Thoracic aorta (tissue), 2 donors: ENCODE measurements around the gene CAMKMT. TPM values are rescaled to one million over a fixed set of nuclear protein-coding genes. Genes with fewer than 3 reads are reported as not detected.

Experiments used
- ATAC-seq: fragments of 150-250 bp; one replicate; pipeline ENCODE4 v1.8.0; 2017; ENCODE audit warnings: low read depth; ENCODE audit not compliant: insufficient number of reproducible peaks, low FRiP score
- DNase-seq: peaks from one replicate; pipeline ENCODE4 v3.0.0-alpha.2; 2020; ENCODE audit warnings: low spot score
- H3K27ac ChIP-seq, 2 donors: fragments of 200-600 bp; sonication (generic); 1 replicate in 1 of 2; 2 replicates in 1 of 2; pipeline ENCODE4 v1.5.1; 2016; ENCODE audit warnings: mild to moderate bottlenecking in 2 of 2, moderate library complexity in 2 of 2
- H3K27me3 ChIP-seq: fragments of 200-600 bp; sonication (generic); replicated peaks from 2 replicates; pipeline ENCODE4 v1.6.0; 2016; ENCODE audit warnings: mild to moderate bottlenecking; ENCODE audit not compliant: insufficient read depth
- H3K36me3 ChIP-seq: fragments of 200-600 bp; sonication (generic); one replicate; pipeline ENCODE4 v1.5.1; 2016
- H3K4me1 ChIP-seq, 2 donors: fragments of 200-600 bp; sonication (generic); 1 replicate in 1 of 2; 2 replicates in 1 of 2; pipeline versions ENCODE4 v1.5.1 to v1.6.0; 2016; ENCODE audit warnings: low read depth in 2 of 2, mild to moderate bottlenecking in 1 of 2; ENCODE audit not compliant: control insufficient read depth in 1 of 2
- H3K4me3 ChIP-seq: fragments of 200-600 bp; sonication (generic); 2 replicates; pipeline ENCODE4 v1.5.1; 2016; ENCODE audit warnings: mild to moderate bottlenecking
- H3K9me3 ChIP-seq: fragments of 200-600 bp; sonication (generic); 2 replicates; pipeline ENCODE4 v1.5.1; 2016
- total RNA-seq, 2 donors: library from RNA; depleted of rRNA; stranded (reverse); fragments of >200 nt; gene quantifications; one replicate each; pipeline versions ENCODE4 v1.1.0 to v1.2.3, GENCODE V29; 2016
- TF ChIP-seq, protein P1 (sequence below): fragments of 200-600 bp; sonication (generic); IDR thresholded peaks from one replicate; pipeline ENCODE4 v1.5.1; 2019; ENCODE audit warnings: antibody characterized with exemption

Gene CAMKMT
- total RNA-seq, 2 donors from 2014 or later = 4.7 to 11.6 TPM

DNA sequence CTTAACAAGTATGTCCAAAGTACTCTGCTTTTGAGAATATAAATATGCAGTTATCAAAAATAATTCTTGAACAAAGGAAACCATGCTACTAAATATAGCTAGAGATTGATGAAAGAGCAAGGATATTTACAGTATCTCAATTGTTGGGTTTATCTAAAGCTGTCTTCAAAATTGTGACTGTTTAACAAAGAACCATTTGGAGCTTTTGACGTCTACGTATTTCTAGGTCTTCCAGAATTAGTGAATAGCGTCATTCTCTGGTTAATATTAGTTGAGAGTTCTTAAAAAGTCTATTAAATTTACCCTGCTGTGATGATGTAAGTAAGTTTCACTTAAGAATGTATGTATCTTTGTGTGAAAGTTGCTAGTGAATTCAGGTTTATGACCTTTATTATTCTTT is 356.7 kb downstream of the CAMKMT start:
- DNase-seq = no peak

DNA sequence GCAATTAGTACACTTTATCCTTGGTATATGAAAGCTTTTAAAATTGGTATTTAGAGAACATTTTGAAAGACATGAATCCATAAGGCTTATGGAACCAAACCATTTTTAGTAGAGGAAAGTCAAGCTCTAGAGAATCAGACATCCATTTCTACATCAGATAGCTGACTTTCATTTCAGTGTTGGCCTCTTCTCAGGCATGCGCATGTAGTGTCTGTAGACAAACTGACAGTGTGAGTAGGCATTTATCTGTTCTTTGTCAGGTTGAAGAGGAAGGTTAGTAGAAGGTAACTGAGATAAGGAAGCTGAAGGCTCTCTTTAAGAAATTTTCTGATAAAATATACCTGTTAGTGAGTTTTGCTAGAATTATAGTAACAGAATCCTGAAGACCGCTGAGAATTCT is 357.8 kb downstream of the CAMKMT start:
- Histone ChIP-seq H3K4me1 (peaks cover 15 to 18% of the 10 kb centered on the region in 2 donors), H3K4me3 (no peak overlapping the region), H3K9me3 (no peaks in the 10 kb centered on the region), H3K36me3 (no peaks in the 10 kb centered on the region), H3K27me3 (no peaks in the 10 kb centered on the region), H3K27ac (no peak overlapping the region)
- ATAC-seq (no peak), DNase-seq (no peak)
- TF ChIP-seq, protein P1, sequence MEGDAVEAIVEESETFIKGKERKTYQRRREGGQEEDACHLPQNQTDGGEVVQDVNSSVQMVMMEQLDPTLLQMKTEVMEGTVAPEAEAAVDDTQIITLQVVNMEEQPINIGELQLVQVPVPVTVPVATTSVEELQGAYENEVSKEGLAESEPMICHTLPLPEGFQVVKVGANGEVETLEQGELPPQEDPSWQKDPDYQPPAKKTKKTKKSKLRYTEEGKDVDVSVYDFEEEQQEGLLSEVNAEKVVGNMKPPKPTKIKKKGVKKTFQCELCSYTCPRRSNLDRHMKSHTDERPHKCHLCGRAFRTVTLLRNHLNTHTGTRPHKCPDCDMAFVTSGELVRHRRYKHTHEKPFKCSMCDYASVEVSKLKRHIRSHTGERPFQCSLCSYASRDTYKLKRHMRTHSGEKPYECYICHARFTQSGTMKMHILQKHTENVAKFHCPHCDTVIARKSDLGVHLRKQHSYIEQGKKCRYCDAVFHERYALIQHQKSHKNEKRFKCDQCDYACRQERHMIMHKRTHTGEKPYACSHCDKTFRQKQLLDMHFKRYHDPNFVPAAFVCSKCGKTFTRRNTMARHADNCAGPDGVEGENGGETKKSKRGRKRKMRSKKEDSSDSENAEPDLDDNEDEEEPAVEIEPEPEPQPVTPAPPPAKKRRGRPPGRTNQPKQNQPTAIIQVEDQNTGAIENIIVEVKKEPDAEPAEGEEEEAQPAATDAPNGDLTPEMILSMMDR = no peak

More for the DNA sequence above, 356.7 kb downstream of the CAMKMT start:
- ATAC-seq = no peak
- no peaks in the 10 kb centered on the region for H3K9me3 ChIP-seq
- peaks cover 15 to 18% of the 10 kb centered on the region in 2 donors for H3K4me1 ChIP-seq
- H3K36me3 ChIP-seq = no peaks in the 10 kb centered on the region
- TF ChIP-seq, protein P1 = no peak
- H3K27ac ChIP-seq = no peak overlapping the region
- no peak overlapping the region for H3K4me3 ChIP-seq
- H3K27me3 ChIP-seq = no peaks in the 10 kb centered on the region

DNA sequence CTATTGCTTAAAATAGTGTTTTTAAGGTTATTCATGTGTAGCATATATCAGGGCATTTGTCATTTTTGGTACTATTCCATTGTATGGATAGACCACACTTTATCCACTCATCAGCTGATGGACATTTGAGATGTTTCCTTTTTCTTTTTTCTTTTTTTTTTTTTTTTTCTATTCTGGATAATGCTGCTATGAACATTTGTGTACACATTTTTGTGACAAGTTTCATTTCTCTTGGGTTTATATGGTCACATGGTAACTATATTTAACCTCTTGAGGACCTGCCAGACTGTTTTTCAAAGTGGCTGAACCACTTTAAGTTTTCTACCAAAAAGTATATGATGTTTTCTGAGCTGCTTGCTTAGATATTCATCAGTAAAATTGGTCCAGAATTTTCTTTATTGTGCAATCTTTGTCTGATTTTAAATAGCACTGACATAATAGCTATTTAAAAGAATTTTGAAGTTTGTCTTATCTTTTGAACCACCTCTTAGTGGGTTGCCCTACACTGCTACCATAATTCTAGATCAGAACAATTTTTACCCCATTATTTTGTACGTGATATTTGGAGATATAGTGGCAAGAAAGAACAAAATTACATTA is 360.4 kb downstream of the CAMKMT start:
- H3K27ac ChIP-seq = no peak overlapping the region
- no peaks in the 10 kb centered on the region for H3K27me3 ChIP-seq
- DNase-seq = no peak
- no peaks in the 10 kb centered on the region for H3K36me3 ChIP-seq
- no peak overlapping the region for H3K4me3 ChIP-seq
- TF ChIP-seq, protein P1 = no peak
- ATAC-seq = no peak
- H3K4me1 ChIP-seq = peaks cover 15 to 18% of the 10 kb centered on the region in 2 donors
- no peaks in the 10 kb centered on the region for H3K9me3 ChIP-seq

DNA sequence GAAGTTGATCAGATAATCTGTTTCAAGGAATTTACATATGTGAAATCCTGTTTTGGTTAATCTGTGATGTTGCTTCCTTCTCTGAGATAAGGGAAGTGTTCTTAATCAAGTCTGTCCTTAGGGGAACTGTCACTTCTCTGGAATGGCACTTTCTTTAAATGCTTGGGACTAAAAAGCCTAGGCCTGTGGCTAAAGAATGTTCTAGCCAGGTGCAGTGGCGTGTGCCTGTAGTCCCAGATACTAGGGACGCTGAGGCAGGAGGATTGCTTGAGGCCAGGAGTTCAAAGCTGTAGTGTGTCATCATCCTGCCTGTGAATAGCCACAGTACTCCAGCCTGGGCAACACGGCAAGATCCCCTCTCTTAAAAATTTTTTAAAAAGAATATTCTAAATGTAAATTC is 362.2 kb downstream of the CAMKMT start:
- Histone ChIP-seq H3K4me1 (peaks cover 15 to 18% of the 10 kb centered on the region in 2 donors), H3K4me3 (no peak overlapping the region), H3K36me3 (no peaks in the 10 kb centered on the region), H3K9me3 (no peaks in the 10 kb centered on the region), H3K27ac (no peak overlapping the region), H3K27me3 (no peaks in the 10 kb centered on the region)
- no peak for DNase-seq
- no peak for ATAC-seq
- TF ChIP-seq, protein P1 = no peak

DNA sequence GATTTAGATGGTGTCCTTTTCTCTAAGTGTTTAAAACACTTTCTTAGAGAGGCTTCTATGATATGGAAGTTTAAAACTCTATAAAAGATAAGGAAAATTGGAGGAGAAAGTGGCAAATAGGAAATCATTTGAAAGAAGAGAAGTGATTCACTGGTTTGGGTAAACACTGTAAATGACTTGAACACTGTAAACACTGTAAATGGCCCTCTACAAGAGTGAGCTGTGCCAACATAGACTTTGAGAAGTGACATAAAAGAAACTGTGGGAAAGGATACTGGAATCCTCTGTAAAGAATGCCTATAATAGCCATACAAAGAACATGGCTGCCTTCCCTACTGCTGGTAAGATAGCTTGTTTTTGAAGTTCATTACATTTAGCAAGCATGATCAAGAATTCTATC is 368.8 kb downstream of the CAMKMT start:
- TF ChIP-seq, protein P1 = no peak
- H3K27me3 ChIP-seq = no peaks in the 10 kb centered on the region
- no peaks in the 10 kb centered on the region for H3K9me3 ChIP-seq
- H3K4me1 ChIP-seq = no peaks in the 10 kb centered on the region
- no peak overlapping the region for H3K27ac ChIP-seq
- H3K4me3 ChIP-seq = no peak overlapping the region
- ATAC-seq (no peak), DNase-seq (no peak)
- no peaks in the 10 kb centered on the region for H3K36me3 ChIP-seq
